ENCODE data around the gene VAV2. TPM values are rescaled to one million over a fixed set of nuclear protein-coding genes. Genes with fewer than 3 reads are reported as not detected.

The VAV2 gene
- total RNA-seq, 1 donor from 2014 or later: 4.9 TPM

DNA sequence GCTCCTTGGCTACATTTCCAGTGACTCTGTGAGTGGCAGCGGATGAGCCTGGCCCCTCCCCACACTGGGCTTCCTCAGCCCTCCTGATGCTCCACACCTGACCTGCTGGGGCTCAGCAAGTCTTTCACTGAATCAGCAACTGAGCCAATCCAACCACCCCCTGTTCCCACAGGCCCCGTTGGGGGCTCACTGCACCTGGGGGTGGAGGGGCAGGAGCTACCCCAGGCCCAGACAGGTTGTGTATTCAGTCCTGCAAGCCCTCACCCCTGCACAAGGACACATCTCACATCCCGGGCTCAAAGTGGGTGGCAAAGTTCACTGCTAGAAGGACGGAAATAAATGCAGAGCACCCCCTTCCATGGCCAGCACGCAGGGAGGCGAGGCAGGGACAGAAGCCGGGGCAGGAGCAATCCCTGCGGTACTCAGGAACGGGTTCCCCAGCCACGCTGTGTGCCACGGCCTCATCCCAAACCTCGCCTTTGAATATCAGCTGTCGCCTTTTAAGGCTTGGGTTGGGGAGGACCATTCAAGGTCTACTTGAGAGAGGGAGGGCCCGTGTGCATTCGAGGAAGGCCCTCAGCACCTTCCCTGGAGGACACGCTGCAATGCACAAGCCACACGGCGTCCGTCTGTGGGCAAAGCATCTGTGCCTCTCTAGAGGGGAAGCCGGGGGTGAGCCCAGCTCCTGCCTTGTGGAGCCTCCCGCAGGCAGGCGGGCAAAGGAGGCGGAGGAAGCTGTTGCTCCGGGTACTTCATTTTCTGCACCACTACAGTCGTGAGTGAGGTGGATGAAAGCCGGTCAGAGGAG lies 179.0 kb downstream of the VAV2 start:
- ATAC-seq (ENCODE audit: poor library complexity) (no peak), DNase-seq (no peak)
- intact Hi-C loops (cut with DNase I): no loop called here

DNA sequence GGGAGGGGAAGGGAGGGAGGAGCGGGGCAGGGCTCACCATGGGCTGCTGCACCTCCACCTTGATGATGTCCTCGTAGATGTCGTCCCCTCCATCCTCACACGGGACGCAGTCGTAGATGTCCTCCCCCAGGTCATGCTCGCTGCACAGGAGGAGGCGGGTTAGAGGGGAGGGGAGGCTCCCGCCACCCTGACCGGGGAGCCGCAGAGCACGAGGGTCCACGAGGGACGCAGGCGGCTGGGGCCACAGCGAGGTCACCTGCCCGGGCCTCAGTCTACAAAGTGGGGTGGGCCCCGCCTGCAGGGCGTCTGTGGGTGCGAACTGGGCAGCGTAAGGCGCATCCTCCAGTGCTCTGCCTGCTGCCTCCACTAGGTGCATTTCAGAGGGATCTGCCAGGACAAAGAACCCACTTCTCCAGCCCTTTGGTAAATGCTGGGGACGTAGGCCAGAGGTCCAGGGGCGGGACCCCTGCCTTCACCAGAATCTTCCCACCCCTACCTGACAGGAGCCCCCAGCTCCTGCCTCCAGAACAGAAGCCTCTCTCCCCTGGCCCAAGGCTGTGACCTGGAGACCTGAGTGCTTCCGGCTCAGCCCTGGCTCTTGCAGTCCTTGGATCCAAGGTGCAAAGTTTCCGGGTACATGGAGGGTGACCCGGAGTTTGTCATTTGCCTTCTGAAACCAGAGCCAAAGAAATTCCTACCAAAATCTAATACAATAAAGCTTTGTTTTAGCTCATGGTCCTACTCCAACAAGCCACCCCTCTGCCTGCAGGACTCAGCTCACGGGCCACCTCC lies 179.9 kb downstream of the VAV2 start:
- ATAC-seq (ENCODE audit: poor library complexity) (no peak), DNase-seq (no peak)
- intact Hi-C loops (cut with DNase I): no loop called here

DNA sequence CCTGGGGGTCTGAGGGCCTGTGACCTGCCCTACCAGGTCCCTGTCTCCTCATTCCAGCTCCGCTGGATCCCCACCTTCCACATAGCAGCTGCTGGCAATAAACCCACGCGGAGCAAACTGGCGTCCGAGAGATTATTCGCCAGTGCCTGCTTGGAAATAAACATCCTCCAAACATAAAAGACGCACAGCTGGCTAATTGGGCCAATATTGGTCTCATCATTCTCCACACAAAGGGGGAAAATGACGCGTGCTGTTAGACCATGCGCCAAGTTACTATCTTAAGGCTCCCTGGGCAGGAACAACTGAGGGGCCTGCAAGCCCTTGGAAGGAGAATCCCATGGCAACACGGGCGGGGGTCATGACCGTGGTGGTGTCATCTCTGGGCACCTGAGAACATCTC lies 180.7 kb downstream of the VAV2 start:
- DNase-seq: no peak
- intact Hi-C loops (cut with DNase I): no loop called here
- ATAC-seq (ENCODE audit: poor library complexity): no peak

DNA sequence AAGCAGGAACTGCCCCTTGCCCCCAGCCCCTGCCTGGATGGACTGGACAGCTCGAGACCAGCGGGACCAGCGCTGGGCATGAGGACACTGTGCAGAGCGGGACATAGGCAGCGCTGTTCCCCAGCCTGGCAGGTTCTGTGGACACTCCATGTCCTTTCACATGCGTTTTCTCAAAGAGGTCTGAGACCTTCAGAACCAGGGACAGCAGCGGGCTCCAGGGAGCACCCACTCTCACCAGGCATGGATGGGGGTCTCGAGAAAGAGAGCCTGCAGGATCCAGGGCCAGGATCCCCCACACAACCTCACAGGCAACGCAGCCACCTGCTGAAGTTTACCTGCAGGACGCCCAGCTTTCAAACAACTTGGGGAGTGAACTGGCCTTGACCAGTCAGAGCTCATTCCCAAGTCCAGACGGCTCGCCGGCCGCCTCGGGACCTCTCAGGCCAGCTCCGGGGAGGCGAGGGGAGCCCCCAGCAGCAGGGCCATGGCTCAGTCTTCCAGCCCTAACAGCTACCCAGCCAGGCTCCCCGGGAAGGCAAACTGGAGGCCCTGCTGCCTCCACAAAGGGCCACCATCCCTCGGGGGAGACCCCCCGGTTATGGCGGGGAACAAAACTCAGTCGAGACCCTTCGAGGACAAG lies 181.4 kb downstream of the VAV2 start:
- ATAC-seq (ENCODE audit: poor library complexity) (no peak), DNase-seq (no peak)
- intact Hi-C loops (cut with DNase I): no loop called here

DNA sequence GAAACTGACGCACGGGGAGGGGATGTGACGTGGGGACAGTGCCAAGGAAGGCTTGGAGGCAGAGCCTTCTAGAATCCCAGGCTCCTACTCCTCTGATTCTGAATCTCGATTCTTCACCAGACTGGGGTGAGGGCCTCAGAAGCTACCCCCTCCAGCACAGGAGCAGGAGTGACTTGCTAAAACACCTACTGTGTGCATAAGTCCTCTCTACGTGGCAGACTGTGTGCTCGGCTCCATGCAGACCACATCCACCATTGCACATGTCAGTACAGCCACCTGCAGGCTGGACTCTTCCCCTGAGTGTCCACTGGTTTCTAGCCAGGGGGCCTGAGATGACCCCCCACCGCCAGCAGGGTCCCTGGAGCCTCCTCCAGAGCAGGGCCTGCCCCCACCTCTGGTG lies 182.8 kb downstream of the VAV2 start:
- intact Hi-C loops (cut with DNase I): no loop called here
- ATAC-seq (ENCODE audit: poor library complexity) (no peak), DNase-seq (no peak)

DNA sequence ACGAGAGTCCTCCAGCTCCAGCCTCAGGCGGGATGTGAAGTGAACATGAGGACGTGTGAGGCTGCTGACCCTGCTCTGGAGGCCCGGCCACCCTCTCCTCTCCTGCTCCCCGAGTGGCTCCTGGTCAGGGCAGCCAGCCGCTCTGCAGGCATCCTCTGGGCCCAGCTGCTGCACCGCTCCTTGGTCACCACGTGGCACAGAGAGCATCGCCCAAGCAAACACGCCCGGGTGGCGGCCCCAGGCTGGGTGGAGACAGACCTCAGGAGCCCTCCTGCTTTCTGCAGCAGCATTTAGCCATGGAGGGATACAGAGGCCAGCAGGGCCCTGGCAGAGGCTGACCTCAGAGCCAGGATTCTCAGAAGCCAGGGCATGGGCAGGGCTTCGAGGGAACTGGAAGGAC lies 184.3 kb downstream of the VAV2 start:
- ATAC-seq (ENCODE audit: poor library complexity) (no peak), DNase-seq (no peak)
- intact Hi-C loops (cut with DNase I): no loop called here

DNA sequence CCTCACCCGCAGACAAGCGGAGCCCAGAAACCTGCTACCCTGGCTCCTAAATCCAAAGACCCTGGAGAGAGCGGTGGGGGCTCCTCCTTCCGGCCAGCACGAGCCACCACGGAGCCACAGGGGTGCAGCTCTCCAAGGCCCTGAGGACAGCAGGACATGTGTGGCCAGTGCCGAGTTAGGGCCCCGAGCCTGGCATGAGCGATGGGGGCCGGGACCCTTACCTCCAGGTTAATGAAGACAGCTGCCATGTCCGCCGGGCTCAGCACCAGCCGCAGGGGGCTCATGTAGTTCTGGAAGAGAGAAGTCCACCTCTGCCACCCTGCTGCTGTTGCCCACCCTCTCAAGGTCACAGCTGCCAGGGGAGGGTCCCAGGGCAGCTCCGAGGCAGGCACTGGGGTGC lies 185.1 kb downstream of the VAV2 start:
- DNase-seq (no peak), ATAC-seq (ENCODE audit: poor library complexity) (no peak)
- intact Hi-C loops (cut with DNase I): no loop called here

DNA sequence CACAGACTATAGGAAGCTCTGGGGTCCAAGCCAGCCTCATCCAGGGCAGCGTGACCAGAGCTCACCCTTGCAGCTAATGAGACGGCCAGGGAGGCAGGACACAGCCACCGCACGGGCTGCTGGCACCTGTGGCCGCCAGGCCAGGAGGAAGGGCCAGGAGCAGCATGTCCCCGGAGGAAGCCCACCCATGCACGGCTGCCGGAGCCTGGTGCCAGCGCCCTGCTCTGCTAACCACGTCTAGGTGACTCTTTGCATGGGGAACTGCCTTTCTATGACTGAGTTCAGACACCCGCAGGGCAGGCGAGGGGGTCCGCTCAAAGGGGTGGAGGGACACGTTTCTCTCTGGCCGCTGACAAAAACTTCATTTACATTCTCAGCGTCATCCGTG lies 185.5 kb downstream of the VAV2 start:
- ATAC-seq (ENCODE audit: poor library complexity): no peak
- intact Hi-C loops (cut with DNase I): no loop called here

DNA sequence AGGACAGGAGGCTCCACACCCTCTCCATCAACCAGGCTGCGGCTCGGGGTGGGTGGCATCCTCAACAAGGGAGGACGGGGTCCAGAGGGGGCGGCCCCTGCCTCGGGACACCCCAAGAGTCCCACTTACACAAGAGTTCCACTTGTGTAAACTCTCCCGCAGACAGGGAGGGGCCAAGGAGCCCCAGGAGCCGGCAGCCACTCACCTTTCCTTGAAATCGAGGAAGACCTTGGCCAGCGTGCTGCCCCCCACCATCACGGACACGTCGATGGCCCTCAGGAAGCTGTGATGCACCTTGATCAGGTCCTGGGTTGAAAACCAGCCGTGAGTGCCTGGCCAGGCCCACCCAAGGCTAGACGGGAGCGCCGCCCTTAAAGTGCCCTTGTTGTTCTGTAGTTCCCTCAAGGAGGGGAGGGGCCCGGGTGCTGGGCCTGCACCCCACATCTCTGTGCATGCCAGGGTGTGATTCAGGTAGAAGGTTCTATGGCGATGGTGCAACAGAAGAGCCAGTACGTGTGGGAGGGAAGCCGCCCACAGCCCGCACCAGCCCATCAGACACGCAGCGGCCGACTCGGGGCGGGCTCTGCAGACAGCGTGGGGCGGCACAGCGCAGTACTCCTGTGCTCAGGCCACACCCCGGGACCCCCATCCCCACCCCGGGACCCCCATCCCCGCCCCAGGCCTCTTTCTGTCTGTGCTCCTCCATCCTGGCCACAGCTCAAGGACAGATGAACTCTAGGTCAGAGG lies 186.1 kb downstream of the VAV2 start:
- DNase-seq: no peak
- intact Hi-C loops (cut with DNase I): no loop called here
- ATAC-seq (ENCODE audit: poor library complexity): no peak

More for the DNA sequence above, 185.5 kb downstream of the VAV2 start:
- no peak for DNase-seq

DNA sequence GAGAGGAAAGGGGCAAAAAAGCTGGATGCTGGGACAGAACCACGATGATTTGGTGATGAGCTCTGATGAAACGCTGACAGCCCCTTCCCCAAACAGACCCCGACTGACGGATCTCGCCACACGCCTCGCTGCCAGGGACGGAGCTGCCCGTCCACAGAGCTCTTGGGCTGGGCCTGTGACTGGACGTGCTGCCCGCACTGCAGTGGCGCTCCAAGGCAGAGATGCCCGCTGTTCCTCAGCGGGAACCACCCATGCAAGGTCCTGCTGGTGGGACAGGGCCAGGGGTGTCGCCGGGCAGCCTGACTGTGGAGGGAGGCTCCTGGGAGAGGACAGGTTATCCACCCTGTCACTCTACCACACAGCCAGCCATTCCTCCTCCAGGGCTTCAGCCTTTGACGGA lies 187.9 kb downstream of the VAV2 start:
- intact Hi-C loops (cut with DNase I): no loop called here
- ATAC-seq (ENCODE audit: poor library complexity) (no peak), DNase-seq (no peak)

DNA sequence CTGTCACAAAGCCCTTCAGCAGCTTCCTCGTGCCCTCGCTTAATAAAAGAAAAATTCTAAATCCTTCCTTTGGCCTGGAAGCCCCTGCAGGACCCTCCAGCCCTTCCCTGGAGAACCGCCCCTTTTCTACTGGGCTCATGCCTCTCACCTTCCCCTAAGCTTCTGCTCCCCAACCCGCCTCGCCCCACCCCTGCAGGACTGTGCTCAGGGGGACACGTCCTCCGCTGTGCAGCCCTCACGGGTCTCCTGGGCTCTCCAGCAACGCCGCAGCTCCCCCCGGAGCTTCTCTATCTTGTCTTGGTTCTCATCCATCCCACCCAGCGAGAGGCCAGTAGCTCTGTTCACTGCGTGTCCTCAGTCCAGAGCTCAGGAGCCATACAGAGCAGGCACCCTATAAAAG lies 188.4 kb downstream of the VAV2 start:
- intact Hi-C loops (cut with DNase I): no loop called here
- DNase-seq (no peak), ATAC-seq (ENCODE audit: poor library complexity) (no peak)

DNA sequence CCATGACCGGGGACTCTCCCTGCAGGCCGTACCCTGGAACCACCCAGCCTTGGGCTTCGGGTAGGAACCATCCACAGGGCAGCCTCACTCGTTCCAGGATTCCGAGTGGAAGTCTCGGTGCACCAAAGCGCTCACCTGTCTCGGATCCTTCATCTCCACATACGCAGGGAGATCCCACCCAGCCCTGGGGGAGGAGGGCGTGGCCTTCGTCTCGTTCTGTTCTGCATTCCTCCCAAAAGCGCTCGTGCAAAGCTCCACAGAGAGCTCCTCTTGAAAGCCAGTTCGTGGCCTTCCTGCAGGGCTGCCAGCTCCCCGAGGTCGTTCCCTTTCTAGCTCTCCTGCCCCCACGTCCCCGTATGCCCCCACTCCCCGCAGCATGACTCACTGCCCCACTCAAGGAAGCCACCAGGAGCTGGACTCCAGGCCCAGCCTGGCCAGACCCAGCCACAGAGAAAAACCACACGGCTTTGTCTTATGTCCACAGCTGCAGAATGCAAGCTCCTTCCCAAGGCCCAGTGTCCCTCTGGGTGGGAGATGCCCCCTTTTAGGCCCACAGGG lies 189.0 kb downstream of the VAV2 start:
- ATAC-seq (ENCODE audit: poor library complexity): no peak
- no peak for DNase-seq
- intact Hi-C loops (cut with DNase I): no loop called here

DNA sequence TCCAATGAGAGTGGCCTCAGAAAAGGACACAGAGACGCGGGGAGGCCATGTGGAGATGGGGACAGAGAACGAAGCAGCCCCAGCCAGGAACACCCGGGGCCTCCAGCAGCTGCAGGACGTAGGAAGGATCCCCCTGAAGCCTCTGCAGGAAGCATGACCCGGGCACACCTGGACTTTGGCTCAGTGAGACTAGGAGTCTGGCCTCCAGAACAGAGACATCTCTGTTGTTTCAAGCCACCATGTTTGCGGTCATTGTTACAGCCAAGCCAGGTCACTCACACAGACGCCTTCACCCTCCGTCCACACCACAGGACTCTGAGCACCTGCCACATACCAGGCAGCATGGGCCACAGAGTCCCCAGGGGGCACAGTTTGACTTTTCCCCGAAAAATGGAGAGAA lies 190.4 kb downstream of the VAV2 start:
- intact Hi-C loops (cut with DNase I): no loop called here
- ATAC-seq (ENCODE audit: poor library complexity) (no peak), DNase-seq (no peak)

DNA sequence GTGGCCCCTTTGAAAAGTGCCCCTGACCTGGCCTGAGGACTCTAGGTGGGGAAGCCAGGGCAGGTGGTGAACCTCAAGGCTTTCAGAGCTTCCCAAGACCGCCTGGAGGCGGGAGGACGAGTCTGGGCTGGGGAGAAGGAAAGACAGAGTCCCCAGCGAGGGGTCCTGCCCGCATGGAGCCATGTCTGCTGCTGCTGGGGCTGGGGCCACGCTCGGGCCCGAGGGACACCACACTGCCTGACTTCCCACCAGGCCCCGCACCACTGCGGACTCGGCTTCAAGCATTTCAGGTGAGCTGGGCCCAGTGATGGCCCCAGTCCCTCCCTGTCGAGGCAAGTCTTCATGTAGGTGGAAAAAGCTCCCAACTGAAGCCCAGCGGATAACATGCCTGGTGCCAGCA lies 191.9 kb downstream of the VAV2 start:
- DNase-seq: no peak
- intact Hi-C loops (cut with DNase I): no loop called here
- ATAC-seq (ENCODE audit: poor library complexity): no peak

DNA sequence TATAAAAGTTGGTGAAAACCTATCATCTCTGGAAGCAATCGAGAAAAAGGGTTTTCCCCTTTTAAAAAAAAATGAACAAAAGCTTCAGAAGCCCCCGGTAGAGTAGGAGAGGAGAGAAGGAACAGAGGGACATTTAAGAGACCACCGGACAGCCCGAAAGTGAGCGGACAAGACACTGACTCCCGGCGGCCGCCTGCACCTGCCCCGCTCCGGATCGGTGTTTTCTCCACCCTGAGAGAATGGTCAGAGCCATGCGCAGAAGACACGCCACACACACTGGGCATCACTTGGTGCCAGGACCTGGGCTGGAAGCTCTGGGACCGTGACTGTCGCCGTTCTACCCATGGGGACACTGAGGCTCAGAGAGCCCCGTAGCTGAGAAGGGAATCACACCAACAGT lies 192.4 kb downstream of the VAV2 start:
- DNase-seq (no peak), ATAC-seq (ENCODE audit: poor library complexity) (no peak)

DNA sequence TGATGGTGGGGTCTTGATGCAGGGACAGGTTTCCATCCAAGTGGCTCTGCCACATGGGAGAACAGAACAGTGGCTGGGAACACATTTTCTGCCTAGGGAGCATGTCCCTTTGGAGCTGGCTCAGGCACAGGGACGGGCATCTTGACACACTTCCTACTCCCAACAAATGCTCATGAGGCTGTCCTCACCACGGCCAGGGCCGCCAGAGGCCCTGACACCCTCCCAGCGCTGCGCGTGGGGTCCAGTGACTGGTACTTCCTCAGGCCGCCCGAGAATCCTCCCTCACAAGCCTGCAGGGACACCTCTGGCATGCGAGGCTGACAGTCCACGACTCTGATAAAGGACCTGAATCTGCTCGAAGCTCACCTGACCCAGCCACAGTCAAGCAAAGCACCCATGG lies 193.0 kb downstream of the VAV2 start:
- intact Hi-C loops (cut with DNase I): no loop called here
- ATAC-seq (ENCODE audit: poor library complexity) (no peak), DNase-seq (no peak)

More for the DNA sequence above, 192.4 kb downstream of the VAV2 start:
- intact Hi-C loops (cut with DNase I): no loop called here

DNA sequence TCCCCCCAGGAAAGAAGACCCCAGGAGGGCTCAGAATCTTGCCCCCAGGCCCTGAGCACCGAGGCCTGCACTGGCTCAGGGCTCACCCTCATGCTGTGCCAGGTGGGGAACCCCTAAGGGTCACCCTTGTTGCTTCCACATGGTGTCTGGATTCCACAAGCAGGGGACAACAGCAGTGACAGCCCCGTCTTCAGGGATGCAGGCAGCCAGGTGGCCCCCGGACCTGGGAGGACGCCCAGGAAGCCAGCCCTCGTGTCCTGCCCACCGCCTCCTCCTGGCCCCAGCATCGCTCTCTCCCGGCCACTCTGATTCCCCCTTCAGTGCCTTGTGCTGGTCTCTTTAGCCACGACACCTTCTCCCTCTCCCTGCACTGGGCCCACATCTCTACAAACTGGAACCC lies 194.0 kb downstream of the VAV2 start:
- DNase-seq: no peak
- intact Hi-C loops (cut with DNase I): no loop called here

DNA sequence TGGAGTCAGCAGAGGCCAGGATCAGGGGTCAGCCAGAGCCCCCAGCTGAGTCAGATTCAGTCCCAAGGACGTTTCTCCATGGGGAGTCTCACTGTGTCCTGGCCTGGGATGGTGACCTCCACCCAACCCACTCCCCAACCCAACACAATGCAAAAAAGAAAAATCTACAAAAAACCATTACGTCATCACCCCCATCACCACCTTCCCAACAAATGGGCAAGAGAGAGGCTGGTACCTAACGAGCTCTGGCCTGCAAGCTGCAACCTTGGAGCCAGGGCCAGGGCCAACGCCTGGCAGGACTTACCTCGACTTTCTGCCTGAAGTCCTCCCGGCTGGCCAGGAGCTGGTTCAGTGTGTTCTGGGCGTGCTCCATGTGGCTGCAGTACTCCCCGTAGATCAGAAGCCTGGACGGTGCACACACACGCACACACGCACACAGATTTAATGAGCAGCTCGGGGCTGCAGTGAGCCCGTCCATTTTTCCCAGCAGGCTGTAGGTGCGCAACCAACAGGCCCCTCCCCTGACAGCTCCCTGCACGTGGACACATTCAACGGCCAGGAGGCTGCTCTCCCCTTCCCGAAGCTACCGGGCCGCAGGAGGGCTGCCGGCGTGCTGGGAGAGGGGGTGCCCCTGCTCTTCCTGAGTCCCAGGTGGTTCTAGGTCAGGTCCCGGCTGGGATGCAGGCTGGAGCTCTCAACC lies 194.6 kb downstream of the VAV2 start:
- ATAC-seq (ENCODE audit: poor library complexity) (no peak), DNase-seq (no peak)
- intact Hi-C loops (cut with DNase I): no loop called here

More for the DNA sequence above, 194.0 kb downstream of the VAV2 start:
- no peak for ATAC-seq (ENCODE audit: poor library complexity)

Data from Right ventricle myocardium superior (tissue), 1 donor.